ENCODE data around the gene ARMC7. TPM values are rescaled to one million over a fixed set of nuclear protein-coding genes. Genes with fewer than 3 reads are reported as not detected.

The ARMC7 gene
- total and polyA plus RNA-seq, 2 of the 13 experiments (the other 11 are each of a cell fraction or from before 2014, with no cell fraction given) = 3.9 to 4.2 TPM

GRCh38 chr17:75074532-75074931 is 35.2 kb upstream of the ARMC7 start (continued):
- TF ChIP-seq ZBTB1 (CRISPR knock-in tag; IDR thresholded peaks at IDR 0.05; ENCODE audit: borderline replicate concordance) (no peak), TOE1 (CRISPR knock-in tag; IDR thresholded peaks at IDR 0.05) (no peak), TOPORS (CRISPR knock-in tag; IDR thresholded peaks at IDR 0.05) (no peak), GABPB1 (CRISPR knock-in tag; IDR thresholded peaks at IDR 0.05) (no peak), ZNF776 (CRISPR knock-in tag; IDR thresholded peaks at IDR 0.05) (peak; percentile 61; the same call in 1 of the 2 replicates), NFE2L1 (CRISPR knock-in tag; IDR thresholded peaks at IDR 0.05; ENCODE audit: borderline replicate concordance) (peak; percentile 47; the same call in 1 of the 2 replicates), MIER2 (CRISPR knock-in tag; IDR thresholded peaks at IDR 0.05) (no peak), RBM22 (optimal IDR thresholded peaks at IDR 0.05; ENCODE audit: low read length) (no peak), ZNF720 (CRISPR knock-in tag; IDR thresholded peaks at IDR 0.05) (no peak), IKZF4 (CRISPR knock-in tag; IDR thresholded peaks at IDR 0.05; ENCODE audit: borderline replicate concordance, low read depth, not compliant biosample characterization) (no peak)

- H3K9ac ChIP-seq (ENCODE audit: insufficient read depth, low read depth, low read length) = no peak overlapping the region
- POLR2A ChIA-PET = interaction anchor here (0.6 to 3.6 kb wide), 10 partner anchors 20 to 203 kb away, joined by 3 to 17 read pairs (median 4); partner anchors contain the start of genes ARMC7, ATP5PD, FDXR and KCTD2
- H3K27ac ChIP-seq (ENCODE audit: extremely low read length, insufficient read depth, low read length) = no peak overlapping the region
- H3K4me3 ChIP-seq (replicated peaks in 1 of 3; ENCODE audit: insufficient read depth in 1 of 3, low read depth in 2 of 3, low read length in 3 of 3) = no peak overlapping the region
- no TSS peak for BruUV-seq (replicated peaks)
- H3K4me2 ChIP-seq (ENCODE audit: low read depth, low read length) = peak overlapping the region; percentile 79; the same call in 1 of the 2 replicates
- ATAC-seq (no peak), FAIRE-seq (no peak), DNase-seq (ENCODE audit: low spot score) (no peak)
- peaks cover 0 to 23% of the 10 kb centered on the region in 2 experiments; a peak in 3 of 5 replicates for H3K27me3 ChIP-seq (ENCODE audit: control insufficient read depth in 1 of 2, insufficient read depth in 2 of 2, low read length in 2 of 2)
- no peak overlapping the region for H2AFZ ChIP-seq (ENCODE audit: low read length)
- no peaks in the 10 kb centered on the region for H3K36me3 ChIP-seq (replicated peaks in 1 of 2; ENCODE audit: control insufficient read depth in 1 of 2, insufficient read depth in 2 of 2, low read length in 2 of 2)
- intact Hi-C loops (cut with micrococcal nuclease; ENCODE audit: unreplicated experiment) (no loop called here), in situ Hi-C loops (cut with HindIII; ENCODE audit: extremely low pct_ligation_motif_present, low pct_unique_long_range_greater_than_20kb) (no loop called here)
- H4K20me1 ChIP-seq (ENCODE audit: insufficient read depth, low read length) = no peaks in the 10 kb centered on the region
- H3K79me2 ChIP-seq (ENCODE audit: insufficient read depth, low read length) = no peaks in the 10 kb centered on the region
- peaks cover 89% of the 10 kb centered on the region for H3K4me1 ChIP-seq (ENCODE audit: insufficient read depth, low read length)
- WGBS (ENCODE audit: low lambda C conversion rate) = 34% methylated on average over 4 of the region's 4 CpGs
- CTCF ChIA-PET (ENCODE audit: low intra/inter-chr PET ratio, low total read pairs) = no interaction called here
- H3K9me3 ChIP-seq (ENCODE audit: low read length) = no peaks in the 10 kb centered on the region
- TF ChIP-seq LRRFIP1 (CRISPR knock-in tag; conservative IDR thresholded peaks at IDR 0.05) (no peak), TEAD3 (CRISPR knock-in tag; optimal IDR thresholded peaks at IDR 0.05; ENCODE audit: borderline replicate concordance) (peak; percentile 38), ZNF572 (CRISPR knock-in tag; IDR thresholded peaks at IDR 0.05) (0 out of 2 replicates have a peak, but pooled peaks have one; percentile 55), SIX4 (CRISPR knock-in tag; IDR thresholded peaks at IDR 0.05) (no peak), SRY (CRISPR knock-in tag; IDR thresholded peaks at IDR 0.05) (0 out of 2 replicates have a peak, but pooled peaks have one; percentile 9), SP4 (CRISPR knock-in tag; IDR thresholded peaks at IDR 0.05) (peak; percentile 34; the same call in 1 of the 2 replicates), ZFY (CRISPR knock-in tag; IDR thresholded peaks at IDR 0.05) (0 out of 2 replicates have a peak, but pooled peaks have one; percentile 2)
Measured at GRCh38 chr17:75075597-75076336, 34.0 kb upstream of the ARMC7 start.
